HEK293T (cell line): ENCODE results near the gene SCMH1.

ENCODE experiments used
- CTCF ChIA-PET: fragments of 350-600 bp; formaldehyde crosslinking; extraction: SDS; loops from one replicate; lab custom pipeline; 2021; ENCODE audit warnings: antibody characterized with exemption, inconsistent platforms; lab: Yijun Ruan, JAX
- POLR2A ChIA-PET: fragments of 350-600 bp; formaldehyde crosslinking; extraction: SDS; loops from one replicate; lab custom pipeline; 2020; ENCODE audit warnings: antibody characterized with exemption, inconsistent platforms; lab: Yijun Ruan, JAX
- DNase-seq: peaks from one replicate; pipeline ENCODE4 v3.0.0; 2012; ENCODE audit warnings: mixed read lengths; ENCODE audit errors: extremely low spot score
- ARNT ChIP-seq: fragments of 450-650 bp; IDR thresholded peaks from 2 replicates; pipeline ENCODE4 v1.6.1; 2017; ENCODE audit warnings: mild to moderate bottlenecking
- BHLHE40 ChIP-seq: fragments of 450-650 bp; IDR thresholded peaks from 2 replicates; pipeline ENCODE4 v1.6.1; 2016; ENCODE audit warnings: mild to moderate bottlenecking, moderate library complexity, borderline replicate concordance
- CTBP1 ChIP-seq: fragments of 450-650 bp; IDR thresholded peaks from 2 replicates; pipeline ENCODE4 v1.6.1; 2016; ENCODE audit warnings: borderline replicate concordance
- ELF4 ChIP-seq: fragments of 450-650 bp; IDR thresholded peaks from 2 replicates; pipeline ENCODE4 v1.6.1; 2017; ENCODE audit warnings: antibody characterized with exemption
- FOXA1 ChIP-seq: fragments of 450-650 bp; IDR thresholded peaks from 2 replicates; pipeline ENCODE4 v1.6.1; 2016; ENCODE audit warnings: mild to moderate bottlenecking
- FOXK2 ChIP-seq: fragments of 450-650 bp; IDR thresholded peaks from 2 replicates; pipeline ENCODE4 v1.6.1; 2016; ENCODE audit warnings: mild to moderate bottlenecking
- FOXM1 ChIP-seq: fragments of 450-650 bp; IDR thresholded peaks from 2 replicates; pipeline ENCODE4 v1.6.1; 2017; ENCODE audit warnings: mild to moderate bottlenecking, borderline replicate concordance
- HDGF ChIP-seq: fragments of 450-650 bp; IDR thresholded peaks from 2 replicates; pipeline ENCODE4 v1.6.1; 2017; ENCODE audit warnings: antibody characterized with exemption, borderline replicate concordance
- L3MBTL2 ChIP-seq: fragments of 450-650 bp; conservative IDR thresholded peaks from 2 replicates; pipeline ENCODE4 v1.6.1; 2016; ENCODE audit warnings: mild to moderate bottlenecking
- LEF1 ChIP-seq: fragments of 450-650 bp; IDR thresholded peaks from 2 replicates; pipeline ENCODE4 v1.6.1; 2017; ENCODE audit warnings: mild to moderate bottlenecking, borderline replicate concordance
- NFRKB ChIP-seq: fragments of 450-650 bp; IDR thresholded peaks from 2 replicates; pipeline ENCODE4 v1.6.1; 2016; ENCODE audit warnings: mild to moderate bottlenecking, moderate library complexity
- SP1 ChIP-seq: fragments of 450-650 bp; IDR thresholded peaks from 2 replicates; pipeline ENCODE4 v1.6.1; 2017
- SUZ12 ChIP-seq: fragments of 450-650 bp; IDR thresholded peaks from 2 replicates; pipeline ENCODE4 v1.6.1; 2016; ENCODE audit warnings: mild to moderate bottlenecking
- TARDBP ChIP-seq: fragments of 450-650 bp; IDR thresholded peaks from 2 replicates; pipeline ENCODE4 v1.6.1; 2016
- ZNF384 ChIP-seq: fragments of 450-650 bp; IDR thresholded peaks from 2 replicates; pipeline ENCODE4 v1.6.1; 2016
- TF ChIP-seq, protein P1 (sequence below): fragments of 450-650 bp; IDR thresholded peaks from 2 replicates; pipeline ENCODE4 v1.6.1; 2016

SCMH1 gene

DNA sequence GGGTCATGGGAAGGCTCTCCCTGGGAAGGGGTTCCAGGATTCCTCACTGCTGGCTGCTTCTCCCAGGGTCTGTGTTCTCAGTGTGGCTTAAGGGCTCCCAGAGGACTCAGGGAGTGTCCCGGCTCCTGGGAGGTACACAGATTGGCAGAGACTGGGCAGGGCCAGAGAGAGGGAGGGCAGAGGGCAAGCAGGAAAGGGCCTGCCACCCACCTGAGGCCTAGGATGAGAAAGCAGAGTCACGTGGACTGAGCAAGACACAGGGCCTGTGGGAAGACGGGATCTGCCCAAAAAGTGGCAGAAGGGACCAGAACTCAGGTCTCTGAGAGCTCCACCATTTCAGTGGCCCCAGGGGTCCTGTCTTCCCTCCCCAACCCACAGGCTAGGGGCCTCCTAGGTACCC, 221.5 kb downstream of the SCMH1 start:
- no peak for TF ChIP-seq LEF1
- no peak for TF ChIP-seq TARDBP
- TF ChIP-seq ARNT: no peak
- TF ChIP-seq CTBP1: no peak
- no peak for TF ChIP-seq NFRKB
- no peak for TF ChIP-seq FOXA1
- no peak for TF ChIP-seq ELF4
- TF ChIP-seq FOXM1: no peak
- no peak for TF ChIP-seq BHLHE40
- TF ChIP-seq SP1: no peak
- TF ChIP-seq, protein P1, sequence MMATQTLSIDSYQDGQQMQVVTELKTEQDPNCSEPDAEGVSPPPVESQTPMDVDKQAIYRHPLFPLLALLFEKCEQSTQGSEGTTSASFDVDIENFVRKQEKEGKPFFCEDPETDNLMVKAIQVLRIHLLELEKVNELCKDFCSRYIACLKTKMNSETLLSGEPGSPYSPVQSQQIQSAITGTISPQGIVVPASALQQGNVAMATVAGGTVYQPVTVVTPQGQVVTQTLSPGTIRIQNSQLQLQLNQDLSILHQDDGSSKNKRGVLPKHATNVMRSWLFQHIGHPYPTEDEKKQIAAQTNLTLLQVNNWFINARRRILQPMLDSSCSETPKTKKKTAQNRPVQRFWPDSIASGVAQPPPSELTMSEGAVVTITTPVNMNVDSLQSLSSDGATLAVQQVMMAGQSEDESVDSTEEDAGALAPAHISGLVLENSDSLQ: no peak
- CTCF ChIA-PET: no interaction called here
- POLR2A ChIA-PET: interaction anchor here (2.8 kb wide), 1 partner anchor 41 kb away, joined by 10 read pairs; the partner anchor contains the start of gene CTPS1
- no peak for DNase-seq

DNA sequence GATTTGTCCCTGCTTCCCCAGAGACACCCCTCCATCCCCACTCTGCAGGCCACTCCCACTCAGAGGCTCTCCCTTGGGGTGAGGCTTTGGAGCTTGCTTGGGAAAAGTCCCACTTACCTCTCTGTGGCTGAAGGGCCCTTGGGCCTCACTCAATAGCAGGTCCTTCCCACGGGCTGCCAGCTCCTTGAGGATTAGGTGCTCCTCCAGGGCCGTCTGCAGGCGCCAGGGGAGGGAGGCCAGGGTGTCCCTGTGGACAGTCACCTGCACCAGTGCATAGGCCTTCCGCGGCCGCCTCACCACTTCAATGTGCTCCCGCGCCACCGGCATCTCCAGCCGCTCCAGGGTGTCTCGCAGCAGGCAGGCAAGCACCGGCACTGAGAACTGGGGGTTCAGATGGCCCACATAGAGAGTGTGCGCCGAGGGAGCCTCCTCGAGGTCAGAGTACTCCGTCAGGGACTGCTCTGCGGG, 222.0 kb downstream of the SCMH1 start:
- CTCF ChIA-PET: no interaction called here
- no peak for TF ChIP-seq ZNF384
- TF ChIP-seq HDGF: no peak
- POLR2A ChIA-PET: interaction anchor here (2.8 kb wide), 1 partner anchor 40 kb away, joined by 10 read pairs; the partner anchor contains the start of gene CTPS1
- no peak for DNase-seq

DNA sequence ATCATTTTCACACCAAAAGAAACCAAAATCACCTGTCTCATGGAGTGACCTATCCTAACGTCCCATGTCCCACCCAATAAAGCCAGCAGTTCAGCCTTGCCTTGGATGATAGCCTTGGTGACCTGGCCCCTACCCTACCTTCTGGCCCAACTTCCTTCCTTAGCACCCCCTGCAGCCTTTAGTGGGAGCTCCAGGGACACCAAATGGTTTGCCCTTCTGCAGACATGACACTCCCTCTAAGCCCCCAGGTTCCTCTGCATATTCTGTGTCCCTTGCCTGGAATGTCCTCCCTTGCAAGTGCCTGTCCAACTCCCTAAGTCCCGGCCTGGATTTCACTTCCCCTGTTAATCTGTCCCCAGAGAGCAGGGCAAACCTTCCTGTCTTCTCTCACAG, 222.8 kb downstream of the SCMH1 start:
- no peak for TF ChIP-seq SP1
- no peak for TF ChIP-seq ELF4
- TF ChIP-seq NFRKB: no peak
- no peak for TF ChIP-seq LEF1
- TF ChIP-seq ARNT: no peak
- no peak for TF ChIP-seq L3MBTL2
- TF ChIP-seq FOXA1: no peak
- TF ChIP-seq, protein P1: no peak
- no peak for TF ChIP-seq SUZ12
- no peak for TF ChIP-seq CTBP1
- TF ChIP-seq TARDBP: no peak
- no peak for TF ChIP-seq HDGF
- TF ChIP-seq ZNF384: no peak
- TF ChIP-seq FOXK2: no peak
- TF ChIP-seq FOXM1: no peak
- no peak for TF ChIP-seq BHLHE40
- ChIA-PET CTCF (no interaction called here), POLR2A (interaction anchor here (2.8 kb wide), 1 partner anchor 40 kb away, joined by 10 read pairs; the partner anchor contains the start of gene CTPS1)
- DNase-seq: no peak

DNA sequence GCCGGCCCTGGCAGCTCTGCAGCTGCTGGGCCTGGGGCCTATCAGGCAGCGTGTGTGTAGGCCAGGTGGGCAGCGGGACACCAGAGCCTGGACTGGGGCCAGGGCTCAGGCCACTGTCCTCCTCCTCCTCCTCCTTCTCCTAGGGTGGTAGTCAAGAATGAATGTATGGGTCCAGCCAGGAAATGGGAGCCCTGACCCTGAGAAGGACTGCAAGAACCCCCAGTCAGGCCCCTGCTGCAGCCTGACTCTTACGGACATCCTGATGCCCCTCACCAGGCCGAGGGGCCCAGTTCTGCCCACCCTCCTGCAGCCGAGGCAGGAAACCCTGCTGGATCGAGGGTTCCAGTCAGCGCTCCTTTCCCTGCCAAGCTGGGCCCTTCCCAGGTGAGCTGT, 224.1 kb downstream of the SCMH1 start:
- CTCF ChIA-PET: no interaction called here
- POLR2A ChIA-PET: no interaction called here
- no peak for DNase-seq
- TF ChIP-seq FOXA1: no peak

DNA sequence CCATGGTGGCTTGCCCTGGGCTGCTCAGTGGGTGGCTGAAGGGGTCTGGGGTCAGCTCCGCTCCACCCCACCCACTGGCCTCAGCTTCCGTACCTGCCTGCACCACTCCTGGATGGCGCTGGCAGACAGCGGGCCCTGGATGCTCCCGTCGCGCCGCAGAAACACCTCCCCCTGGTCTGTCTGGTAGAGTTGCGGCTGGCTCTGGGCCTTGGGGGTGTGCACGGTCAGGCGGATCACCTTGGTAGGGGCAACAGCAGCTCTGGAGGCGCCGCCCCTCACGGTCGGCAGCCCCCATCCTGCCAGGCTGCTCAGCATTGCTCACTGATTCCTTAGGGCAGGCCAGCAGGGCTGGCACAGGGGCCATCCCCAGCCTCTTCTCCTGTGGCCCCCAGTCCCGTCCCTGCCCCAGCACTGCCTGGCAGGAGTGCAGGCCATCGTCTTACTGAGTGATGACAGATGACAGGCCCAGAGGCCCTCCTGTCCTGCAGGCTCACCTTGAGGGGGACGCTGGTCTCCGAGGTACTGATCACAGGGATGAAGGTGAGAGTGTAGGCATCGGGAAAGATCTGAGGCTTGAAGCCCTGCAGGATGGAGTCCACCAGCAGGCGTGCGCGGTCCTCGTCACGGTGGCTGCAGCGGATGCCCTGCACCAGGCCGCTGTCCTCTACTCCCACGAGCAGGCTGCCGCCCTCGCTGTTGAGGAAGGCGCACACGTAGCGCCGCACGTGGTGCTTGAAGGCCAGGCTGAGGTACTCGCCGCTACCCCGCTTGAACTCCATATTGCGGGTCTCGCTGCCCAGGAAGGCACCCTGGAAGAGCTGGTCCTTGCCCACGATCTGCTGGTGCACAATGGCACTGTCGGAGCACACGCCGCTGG, 224.7 kb downstream of the SCMH1 start:
- TF ChIP-seq LEF1 (no peak), NFRKB (no peak), FOXA1 (no peak), CTBP1 (no peak), TARDBP (no peak), SP1 (no peak), BHLHE40 (no peak), FOXK2 (no peak), ELF4 (no peak), ZNF384 (no peak)
- ChIA-PET POLR2A (no interaction called here), CTCF (no interaction called here)
- DNase-seq: no peak

DNA sequence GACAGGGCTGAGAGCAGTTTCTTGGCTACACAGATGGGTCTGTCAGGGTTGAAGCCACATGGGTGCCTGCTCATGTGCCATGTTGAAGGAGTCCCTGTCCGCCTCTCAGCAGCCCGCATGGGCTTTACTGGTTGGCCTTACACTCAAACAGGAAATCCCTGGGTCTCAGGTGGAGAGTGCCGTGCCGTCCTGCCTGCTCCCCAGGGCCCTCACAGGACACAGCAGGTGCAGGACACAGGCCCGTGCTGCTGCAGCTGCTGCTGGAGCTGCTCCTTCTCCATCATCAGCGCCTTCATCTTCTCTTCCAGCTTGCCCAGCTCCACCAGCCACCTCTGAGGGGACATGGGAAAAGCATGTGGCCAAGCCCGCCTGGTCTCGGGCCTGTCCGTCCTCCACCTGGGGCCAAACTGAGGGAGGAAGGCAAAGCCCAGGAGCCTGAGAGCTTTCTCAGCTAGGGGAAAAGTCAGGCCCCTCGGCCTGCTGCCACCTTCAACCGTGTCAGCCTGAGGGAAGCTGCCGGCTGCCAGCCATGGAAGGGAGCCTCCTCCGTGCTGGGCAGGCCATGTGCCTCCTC, 226.1 kb downstream of the SCMH1 start:
- CTCF ChIA-PET: no interaction called here

DNA sequence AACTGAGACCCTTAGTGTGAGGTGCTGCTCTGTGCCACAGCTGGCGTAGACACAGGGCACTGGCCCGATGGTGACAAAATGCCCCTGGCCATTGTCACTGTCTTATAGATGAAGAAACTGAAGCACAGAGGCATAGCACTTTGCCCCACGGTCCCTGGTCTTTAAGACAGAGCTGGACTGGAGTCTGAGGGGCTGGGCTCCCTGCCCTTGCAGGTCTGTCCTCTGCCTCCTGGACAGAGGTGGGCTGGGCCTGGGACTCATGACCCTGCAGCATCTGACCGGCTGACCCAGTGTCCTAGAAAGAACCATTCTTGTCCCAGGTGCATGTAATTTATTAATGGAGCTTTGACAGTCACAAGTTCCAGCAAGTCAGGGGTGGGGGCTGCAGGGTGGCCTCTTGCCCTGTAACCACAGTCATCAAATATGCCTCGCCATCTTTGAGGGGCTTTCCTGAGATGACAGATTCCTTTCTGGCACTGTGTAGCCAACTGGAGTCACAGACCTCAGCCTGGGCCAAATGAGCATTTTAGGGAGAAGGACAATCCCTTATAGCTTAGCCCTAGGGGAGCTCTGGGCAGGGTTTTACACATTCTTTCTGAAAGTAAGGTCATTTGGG, 226.7 kb downstream of the SCMH1 start:
- TF ChIP-seq FOXA1: no peak
- TF ChIP-seq SP1: no peak
- no peak for TF ChIP-seq ELF4
- TF ChIP-seq ZNF384: no peak
- no peak for DNase-seq
- CTCF ChIA-PET: no interaction called here
- POLR2A ChIA-PET: no interaction called here

More for the DNA sequence above, 226.1 kb downstream of the SCMH1 start:
- no peak for DNase-seq
- TF ChIP-seq SP1 (no peak), CTBP1 (no peak)
- POLR2A ChIA-PET: no interaction called here
